Keratinocyte (primary cell): ENCODE results near the gene ECI1. TPM values are rescaled to one million over a fixed set of nuclear protein-coding genes. Genes with fewer than 3 reads are reported as not detected.

ENCODE experiments used
- DNase-seq: peaks from one replicate; pipeline ENCODE4 v3.0.0-alpha.2; 2011; ENCODE audit warnings: low read depth, missing footprints, low spot score
- FAIRE-seq: peaks from 2 replicates; lab custom pipeline; 2011; peaks lifted over from hg19 to GRCh38; lab: Jason Lieb, UNC
- H2AFZ ChIP-seq: 2 replicates; pipeline ENCODE4 v1.6.0; 2012; ENCODE audit warnings: low read length, control low read depth, inconsistent platforms; ENCODE audit not compliant: control insufficient read depth
- H3K27ac ChIP-seq: 2 replicates; pipeline ENCODE4 v1.5.1; 2011; ENCODE audit warnings: low read length; ENCODE audit not compliant: control insufficient read depth, insufficient read depth
- H3K27me3 ChIP-seq: 3 replicates; pipeline ENCODE4 v1.6.0; 2011; ENCODE audit warnings: low read length; ENCODE audit not compliant: control insufficient read depth, insufficient read depth; ENCODE audit errors: extremely low read depth
- H3K36me3 ChIP-seq, 2 experiments: 2 replicates in 1 of 2; 3 replicates in 1 of 2; pipeline ENCODE4 v1.5.1; 2011; ENCODE audit warnings: low read length in 2 of 2, mild to moderate bottlenecking in 1 of 2; ENCODE audit not compliant: control insufficient read depth in 2 of 2, insufficient read depth in 2 of 2; ENCODE audit errors: extremely low read depth in 1 of 2
- H3K4me1 ChIP-seq: 3 replicates; pipeline ENCODE4 v1.5.1; 2011; ENCODE audit warnings: low read length; ENCODE audit not compliant: control insufficient read depth, insufficient read depth; ENCODE audit errors: extremely low read depth
- H3K4me2 ChIP-seq: 3 replicates; pipeline ENCODE4 v1.6.0; 2011; ENCODE audit warnings: low read depth, low read length; ENCODE audit not compliant: control insufficient read depth, insufficient read depth; ENCODE audit errors: extremely low read depth
- H3K4me3 ChIP-seq, 3 experiments: fragments of 200-600 bp in 1 of 3; sonication (generic) in 1 of 3; 2 replicates in 2 of 3; 3 replicates in 1 of 3; pipeline ENCODE4 v1.5.1; 2011 to 2016; ENCODE audit warnings: low read length in 3 of 3, mild to moderate bottlenecking in 3 of 3, control low read depth in 2 of 3, inconsistent platforms in 1 of 3, low read depth in 1 of 3, mixed read lengths in 1 of 3, mixed run types in 1 of 3, moderate library complexity in 1 of 3; ENCODE audit not compliant: control insufficient read depth in 2 of 3, insufficient read depth in 2 of 3; ENCODE audit errors: extremely low read depth in 1 of 3
- H3K79me2 ChIP-seq: 2 replicates; pipeline ENCODE4 v1.6.0; 2012; ENCODE audit warnings: low read length; ENCODE audit not compliant: control insufficient read depth, insufficient read depth
- H3K9ac ChIP-seq: 3 replicates; pipeline ENCODE4 v1.6.0; 2011; ENCODE audit warnings: low read length; ENCODE audit not compliant: control insufficient read depth, insufficient read depth; ENCODE audit errors: extremely low read depth
- H3K9me1 ChIP-seq: 3 replicates; pipeline ENCODE4 v1.6.0; 2011; ENCODE audit warnings: low read length; ENCODE audit not compliant: control insufficient read depth, insufficient read depth; ENCODE audit errors: extremely low read depth
- H3K9me3 ChIP-seq: 2 replicates; pipeline ENCODE4 v1.5.1; 2012; ENCODE audit warnings: low read depth, low read length; ENCODE audit not compliant: control insufficient read depth
- H4K20me1 ChIP-seq: 3 replicates; pipeline ENCODE4 v1.6.0; 2011; ENCODE audit warnings: low read length; ENCODE audit not compliant: control insufficient read depth, insufficient read depth; ENCODE audit errors: extremely low read depth
- CTCF ChIP-seq, 3 experiments: IDR thresholded peaks in 1 of 3; conservative IDR thresholded peaks in 1 of 3; optimal IDR thresholded peaks in 1 of 3; 2 replicates in 2 of 3; 3 replicates in 1 of 3; pipeline versions ENCODE3 to v1.5.1; 2011; ENCODE audit warnings: low read length in 3 of 3, mild to moderate bottlenecking in 3 of 3, moderate library complexity in 2 of 3, control low read depth in 1 of 3, inconsistent platforms in 1 of 3; ENCODE audit not compliant: insufficient read depth in 2 of 3; ENCODE audit errors: extremely low read depth in 1 of 3
- EZH2 ChIP-seq: IDR thresholded peaks from one replicate; pipeline ENCODE4 v1.6.1; 2012; ENCODE audit warnings: inconsistent platforms, mild to moderate bottlenecking, low read length, moderate library complexity
- dilution Hi-C: fragments of 300-500 bp; cut with MboI; formaldehyde crosslinking; loops from one replicate; pipeline ENCODE4 v1.7.0; 2020; ENCODE audit warnings: low sequenced_read_pairs; ENCODE audit not compliant: extremely low pct_ligation_motif_present
- polyA plus RNA-seq, 5 experiments: library from polyadenylated mRNA; depleted of rRNA in 3 of 5; stranded (reverse) in 3 of 5; stranded (forward) in 1 of 5; unstranded in 1 of 5; fragments of >200 nt; gene quantifications; 1 replicate in 1 of 5; 2 replicates in 3 of 5; 3 replicates in 1 of 5; pipeline versions ENCODE4 v1.2.1 to v1.2.3, GENCODE V29; 2011 to 2012; ENCODE audit warnings: missing spikeins in 2 of 5, low read depth in 1 of 5, low replicate concordance in 1 of 5

ECI1 gene
- polyA plus RNA-seq, 1 donor (not counting 4 experiments of a cell fraction or from before 2014, with no cell fraction given), result 19.7 TPM

DNA sequence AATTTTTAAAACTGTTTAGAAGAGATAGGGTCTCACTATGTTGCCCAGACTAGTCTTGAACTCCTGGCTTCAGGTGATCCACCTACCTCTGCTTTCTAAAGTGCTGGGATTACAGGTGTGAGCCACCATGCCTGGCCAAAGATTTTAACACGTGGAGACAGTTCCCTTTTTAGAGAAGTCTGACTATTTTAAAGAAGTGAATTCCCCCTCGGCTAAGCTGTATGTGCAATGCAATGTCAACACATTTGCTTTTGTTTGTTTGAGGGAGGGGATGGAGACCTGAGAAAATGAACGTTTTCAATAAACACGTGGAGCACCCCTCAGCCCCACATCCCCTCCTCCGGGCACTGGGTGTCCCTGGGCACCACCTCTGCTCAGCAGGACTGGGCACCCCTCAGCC, 30.9 kb upstream of the ECI1 start:
- H3K79me2 ChIP-seq, result no peaks in the 10 kb centered on the region
- H3K9me1 ChIP-seq, result no peaks in the 10 kb centered on the region
- no peak overlapping the region for H3K9ac ChIP-seq
- DNase-seq (no peak), FAIRE-seq (no peak)
- H3K27ac ChIP-seq, result no peak overlapping the region
- TF ChIP-seq CTCF (optimal IDR thresholded peaks at IDR 0.05 in 1 of 3, IDR thresholded peaks at IDR 0.05 in 1 of 3, conservative IDR thresholded peaks at IDR 0.05 in 1 of 3; ENCODE audit: extremely low read depth in 1 of 3, insufficient read depth in 2 of 3, low read length in 3 of 3) (no peak), EZH2 (no peak)
- H3K36me3 ChIP-seq, result no peaks in the 10 kb centered on the region
- H2AFZ ChIP-seq, result no peak overlapping the region
- dilution Hi-C loops, result no loop called here
- no peak overlapping the region for H3K4me3 ChIP-seq
- H3K27me3 ChIP-seq, result peaks cover 4% of the 10 kb centered on the region
- H3K4me1 ChIP-seq, result peaks cover 4% of the 10 kb centered on the region
- H4K20me1 ChIP-seq, result no peaks in the 10 kb centered on the region
- H3K4me2 ChIP-seq, result no peak overlapping the region
- H3K9me3 ChIP-seq, result no peaks in the 10 kb centered on the region

DNA sequence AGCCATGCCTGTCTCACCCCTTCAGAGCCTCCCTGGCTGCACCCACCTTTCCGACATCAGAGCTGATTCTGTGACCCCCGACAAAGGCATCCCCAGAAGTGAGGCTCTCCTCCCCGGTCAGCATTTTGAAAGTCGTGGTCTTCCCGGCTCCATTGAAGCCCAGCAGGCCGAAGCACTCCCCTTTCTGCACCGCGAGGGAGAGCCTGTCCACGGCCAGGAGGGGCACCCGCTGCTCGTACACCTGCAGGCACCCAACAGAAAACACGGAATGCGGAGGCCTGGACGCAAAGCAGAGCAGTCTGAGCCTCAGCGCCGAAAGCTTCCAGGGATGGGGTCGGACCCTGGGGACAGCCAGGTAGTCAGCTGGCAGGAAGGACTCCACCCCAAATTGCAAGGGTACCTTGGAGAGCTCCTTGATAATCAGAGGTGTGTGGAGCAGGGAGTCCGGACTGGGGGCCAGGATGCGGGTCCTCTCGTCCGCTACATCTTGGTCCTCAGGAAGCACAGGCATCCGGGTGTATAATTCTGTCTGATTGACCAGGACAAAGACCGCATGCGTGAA, 29.7 kb upstream of the ECI1 start:
- Histone ChIP-seq H3K9ac (no peak overlapping the region), H3K27me3 (peaks cover 4% of the 10 kb centered on the region), H3K79me2 (no peaks in the 10 kb centered on the region), H3K36me3 (no peaks in the 10 kb centered on the region), H3K4me2 (no peak overlapping the region), H3K4me3 (no peak overlapping the region), H3K9me3 (no peaks in the 10 kb centered on the region), H3K27ac (no peak overlapping the region), H4K20me1 (no peaks in the 10 kb centered on the region), H3K9me1 (no peaks in the 10 kb centered on the region), H3K4me1 (peaks cover 4% of the 10 kb centered on the region), H2AFZ (no peak overlapping the region)
- FAIRE-seq, result no peak
- dilution Hi-C loops, result no loop called here
- TF ChIP-seq EZH2 (no peak), CTCF (optimal IDR thresholded peaks at IDR 0.05 in 1 of 3, IDR thresholded peaks at IDR 0.05 in 1 of 3, conservative IDR thresholded peaks at IDR 0.05 in 1 of 3; ENCODE audit: extremely low read depth in 1 of 3, insufficient read depth in 2 of 3, low read length in 3 of 3) (no peak)
- DNase-seq, result no peak
